Fibroblast of pulmonary artery (primary cell): ENCODE measurements around the gene LIPT2.

Source experiments
- DNase-seq: peaks from one replicate; pipeline ENCODE4 v3.0.0-alpha.2; 2010; ENCODE audit warnings: low read depth
- H3K4me3 ChIP-seq: replicated peaks from 2 replicates; pipeline ENCODE4 v1.5.1; 2011; ENCODE audit warnings: low read depth, mild to moderate bottlenecking, control low read depth, low read length, moderate library complexity
- CTCF ChIP-seq: IDR thresholded peaks from 2 replicates; pipeline ENCODE4 v1.5.1; 2011; ENCODE audit warnings: mild to moderate bottlenecking, control low read depth, low read length, inconsistent platforms; ENCODE audit errors: missing control alignments

The LIPT2 gene

GRCh38 chr11:74473382-74474173 lies 19.9 kb downstream of the LIPT2 start:
- no peak for DNase-seq
- TF ChIP-seq CTCF: no peak
- no peak overlapping the region for H3K4me3 ChIP-seq

GRCh38 chr11:74471668-74472429 lies 21.7 kb downstream of the LIPT2 start:
- no peak for DNase-seq
- TF ChIP-seq CTCF: no peak
- H3K4me3 ChIP-seq: no peak overlapping the region

GRCh38 chr11:74471037-74471436 lies 22.5 kb downstream of the LIPT2 start:
- no peak overlapping the region for H3K4me3 ChIP-seq
- DNase-seq: no peak
- TF ChIP-seq CTCF: no peak

GRCh38 chr11:74470526-74470925 lies 23.0 kb downstream of the LIPT2 start:
- TF ChIP-seq CTCF: no peak

GRCh38 chr11:74468936-74469335 lies 24.6 kb downstream of the LIPT2 start:
- no peak overlapping the region for H3K4me3 ChIP-seq
- no peak for TF ChIP-seq CTCF
- DNase-seq: peak; percentile 27

More at GRCh38 chr11:74470526-74470925, 23.0 kb downstream of the LIPT2 start:
- DNase-seq: no peak
- H3K4me3 ChIP-seq: no peak overlapping the region

- DNase-seq: no peak
- TF ChIP-seq CTCF: no peak
- no peak overlapping the region for H3K4me3 ChIP-seq
These were observed 25.0 kb downstream of the LIPT2 start for GRCh38 chr11:74468521-74468920.
